Erythroblast (primary cell): ENCODE results near the gene KIF1A.

Experiments
- GATA1 ChIP-seq: IDR thresholded peaks from 2 replicates; pipeline ENCODE4 v1.6.1; 2011; ENCODE audit warnings: low read depth, mild to moderate bottlenecking, control low read depth, low read length, moderate library complexity
- POLR2A ChIP-seq: IDR thresholded peaks from 2 replicates; pipeline ENCODE4 v1.6.1; 2011; ENCODE audit warnings: mild to moderate bottlenecking, low read length

DNA sequence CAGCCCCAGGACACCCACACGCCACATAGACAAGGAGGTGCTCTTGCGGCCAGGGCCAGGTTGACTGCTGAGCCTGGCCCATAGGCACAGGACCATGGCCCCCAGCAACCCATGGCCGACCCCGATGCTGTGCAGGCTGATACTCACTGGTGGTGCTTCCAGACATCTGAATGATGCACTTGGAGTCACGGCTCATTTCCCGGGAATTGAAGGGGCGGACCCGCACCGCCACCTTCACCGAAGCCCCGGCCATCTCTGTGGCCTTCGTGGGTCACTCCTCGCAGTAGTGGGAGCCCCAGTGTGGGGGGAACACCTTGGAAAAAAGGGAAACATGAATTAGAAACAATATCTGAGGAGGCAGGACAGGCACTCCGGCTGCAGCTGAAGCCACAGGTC, 22.5 kb downstream of the KIF1A start:
- TF ChIP-seq POLR2A, result no peak
- no peak for TF ChIP-seq GATA1
